NCI-H460 (cell line): ENCODE measurements around the gene ARMH3. TPM values are rescaled to one million over a fixed set of nuclear protein-coding genes. Genes with fewer than 3 reads are reported as not detected.

Experiments
- DNase-seq: peaks from one replicate; pipeline ENCODE4 v3.0.0-alpha.2; 2016; ENCODE audit warnings: low read depth; ENCODE audit errors: extremely low read depth
- small RNA-seq, 2 experiments: library from RNA; depleted of rRNA; stranded (forward); fragments of <200 nt; gene quantifications; one replicate each; pipeline ENCODE3, GENCODE V24; 2014
- total RNA-seq: library from RNA; depleted of rRNA; stranded (reverse); fragments of >200 nt; shearing (Covaris generic); gene quantifications from 2 replicates; pipeline ENCODE4 v1.2.3, GENCODE V29; 2014; rRNA removed

The ARMH3 gene
- total RNA-seq, 1 experiment from 2014 or later, result 7.9 TPM

DNA sequence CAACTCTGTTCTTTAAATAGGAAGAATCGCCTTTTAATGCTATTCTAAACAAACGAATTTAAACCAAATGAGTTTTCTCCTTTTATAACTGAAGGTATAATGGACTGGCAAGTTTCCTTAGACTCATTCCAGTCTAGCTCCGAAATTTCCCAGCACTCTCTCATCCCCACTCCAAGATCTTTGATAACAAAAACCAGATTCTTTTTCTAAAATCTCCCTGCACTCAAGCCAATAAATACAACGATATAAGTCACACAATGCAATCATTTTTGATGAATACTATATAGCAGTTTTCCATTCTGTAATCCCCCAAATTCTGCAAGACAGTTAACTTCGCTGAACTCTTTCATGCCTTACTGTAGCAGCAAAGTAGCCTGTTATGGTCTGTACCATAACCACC is 239.6 kb downstream of the ARMH3 start:
- no peak for DNase-seq

- DNase-seq, result no peak
Observed at GRCh38 chr10:101814466-101815071, 241.4 kb downstream of the ARMH3 start.

- no peak for DNase-seq
Observed at GRCh38 chr10:101812606-101813005, 243.4 kb downstream of the ARMH3 start.

- no peak for DNase-seq
Observed at GRCh38 chr10:101807158-101807557, 248.8 kb downstream of the ARMH3 start.

DNA sequence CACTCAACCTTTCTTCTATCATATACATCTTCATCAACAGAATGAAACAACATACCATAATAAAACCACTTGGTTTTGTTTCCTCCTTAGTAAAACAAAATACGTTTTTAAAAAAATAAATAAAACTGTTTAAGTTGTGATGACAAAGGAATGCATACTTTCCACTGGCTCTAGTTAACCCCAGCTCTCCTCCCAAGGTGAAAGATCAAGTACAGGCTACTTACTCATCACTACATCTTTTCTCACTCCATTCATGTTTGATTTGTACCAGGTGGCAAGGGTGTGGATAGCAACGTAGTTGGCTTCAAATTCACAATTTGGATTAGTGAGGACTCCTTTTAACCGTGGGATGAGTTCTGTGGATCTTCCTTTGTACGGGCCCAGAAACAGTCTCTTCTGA is 252.5 kb downstream of the ARMH3 start:
- no peak for DNase-seq

DNA sequence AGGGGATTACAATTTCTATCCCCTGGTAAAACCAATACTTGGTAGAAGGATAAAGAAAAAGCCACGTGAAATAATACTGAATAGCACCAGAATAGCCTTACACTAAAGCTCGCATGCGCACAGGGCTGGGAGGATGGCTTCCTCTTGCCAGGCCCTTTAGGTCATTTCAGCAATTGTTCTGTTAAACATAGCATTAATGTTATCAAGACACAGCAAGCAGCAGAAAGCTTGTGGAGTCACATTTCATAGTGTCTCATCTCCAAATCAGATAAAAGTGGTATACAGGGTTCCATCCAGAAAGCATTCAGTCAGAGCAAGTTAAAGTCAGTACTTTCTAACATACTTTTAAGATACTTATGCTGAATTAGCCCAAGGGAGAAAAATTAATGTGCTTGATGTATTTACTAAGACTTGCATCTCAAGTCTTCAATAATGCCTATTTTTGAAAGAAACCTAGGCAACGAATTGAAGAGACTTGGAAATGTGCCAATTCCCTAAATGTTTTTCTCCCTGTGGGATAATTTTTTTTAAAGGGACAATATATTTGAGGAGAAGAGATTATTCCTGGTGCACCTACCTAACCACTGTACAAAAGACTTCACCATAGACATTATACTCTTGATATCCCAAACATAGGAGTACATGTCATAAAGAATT is 258.4 kb downstream of the ARMH3 start:
- no peak for DNase-seq

Small RNAs within 50 kb of the gene (small RNA-seq; reads per million reads assigned to genes)
- gene AL500527.1, result 0 reads per million in 2 experiments
- 0 reads per million in 2 experiments for gene AL500527.2
- 0 reads per million in 2 experiments for gene RF00017
- 0 reads per million in 2 experiments for gene RF00019

Other genes with a start within 250 kb of the ARMH3 start
- 79.9 and 96.2 TPM in 2 replicates for gene OGA, start 237.7 kb downstream of the ARMH3 start, total RNA-seq
- 2.0 TPM in 2 replicates for gene KCNIP2, start 212.4 kb downstream of the ARMH3 start, total RNA-seq
- gene HPS6, start 9.2 kb upstream of the ARMH3 start, total RNA-seq, result 16.7 and 19.5 TPM in 2 replicates
- 25.1 and 27.0 TPM in 2 replicates for gene LDB1, start 64.2 kb upstream of the ARMH3 start, total RNA-seq
- gene PPRC1, start 76.9 kb upstream of the ARMH3 start, total RNA-seq, result 24.1 and 26.4 TPM in 2 replicates
- 132 and 151 TPM in 2 replicates for gene NOLC1, start 96.2 kb upstream of the ARMH3 start, total RNA-seq
- 0.20 TPM in 1 of 2 replicates, not detected in the other for gene ELOVL3, start 170.1 kb upstream of the ARMH3 start, total RNA-seq
- gene PITX3, start 185.3 kb upstream of the ARMH3 start, total RNA-seq, result 0.27 TPM in 1 of 2 replicates, not detected in the other
- gene GBF1, start 189.4 kb upstream of the ARMH3 start, total RNA-seq, result 27.6 and 30.5 TPM in 2 replicates